GM23338 (cell line): ENCODE measurements around the gene SNRPF.

ENCODE experiments used
- CREB1 ChIP-seq: fragments of 250-450 bp; sonication (Bioruptor Pico); IDR thresholded peaks from 2 replicates; pipeline ENCODE4 v1.5.0; 2020; ENCODE audit warnings: low read depth, mild to moderate bottlenecking, moderate library complexity
- CTCF ChIP-seq, 2 experiments: fragments of 200-600 bp in 1 of 2; sonication (generic) in 1 of 2; conservative IDR thresholded peaks; 2 replicates each; pipeline versions ENCODE4 v1.5.1 to v1.6.1; 2016 to 2017; ENCODE audit warnings: antibody characterized with exemption in 2 of 2, low read depth in 2 of 2, mild to moderate bottlenecking in 2 of 2, moderate library complexity in 1 of 2
- EZH2 ChIP-seq: fragments of 200-600 bp; sonication (generic); IDR thresholded peaks from one replicate; pipeline ENCODE4 v1.8.0; 2017; ENCODE audit warnings: antibody characterized with exemption, mild to moderate bottlenecking, low read depth; ENCODE audit not compliant: unreplicated experiment
- REST ChIP-seq: IDR thresholded peaks from one replicate; pipeline ENCODE4 v1.6.1; 2018; ENCODE audit warnings: antibody characterized with exemption; ENCODE audit not compliant: unreplicated experiment
- ZNF114 ChIP-seq: fragments of 250-450 bp; sonication (Bioruptor Pico); IDR thresholded peaks from 2 replicates; pipeline ENCODE4 v1.5.0; 2020; ENCODE audit warnings: mild to moderate bottlenecking, moderate library complexity

GRCh38 chr12:95877622-95878021 lies 18.9 kb downstream of the SNRPF start:
- TF ChIP-seq CTCF (conservative IDR thresholded peaks at IDR 0.05; ENCODE audit: low read depth in 2 of 2) (no peak), EZH2 (no peak), CREB1 (no peak), REST (no peak), ZNF114 (no peak)
